ENCODE measurements around the gene MARVELD3. TPM values are rescaled to one million over a fixed set of nuclear protein-coding genes. Genes with fewer than 3 reads are reported as not detected.

Gene MARVELD3
- total and polyA plus RNA-seq, 2 experiments from 2014 or later = 37.7 to 52.7 TPM

Small RNAs within 50 kb of the gene (small RNA-seq; reads per million reads assigned to genes)
- gene RNU6-208P = not detected

Other genes starting within 250 kb of the MARVELD3 start
- gene TLE7, start 184.1 kb upstream of the MARVELD3 start, total RNA-seq = not detected in 2 replicates
- gene TLE7, start 184.1 kb upstream of the MARVELD3 start, polyA plus RNA-seq = not detected in 2 replicates
- 6.2 and 7.1 TPM in 2 replicates for gene ZNF23, start 163.9 kb upstream of the MARVELD3 start, total RNA-seq
- 5.3 and 6.9 TPM in 2 replicates for gene ZNF23, start 163.9 kb upstream of the MARVELD3 start, polyA plus RNA-seq
- 4.1 and 5.4 TPM in 2 replicates for gene ZNF19, start 136.9 kb upstream of the MARVELD3 start, total RNA-seq
- 2.8 and 3.7 TPM in 2 replicates for gene ZNF19, start 136.9 kb upstream of the MARVELD3 start, polyA plus RNA-seq
- 0.10 and 0.28 TPM in 2 replicates for gene CHST4, start 99.8 kb upstream of the MARVELD3 start, total RNA-seq
- gene CHST4, start 99.8 kb upstream of the MARVELD3 start, polyA plus RNA-seq = 0.06 TPM in 1 of 2 replicates, not detected in the other
- 3.9 and 4.2 TPM in 2 replicates for gene TAT, start 49.1 kb upstream of the MARVELD3 start, total RNA-seq
- gene TAT, start 49.1 kb upstream of the MARVELD3 start, polyA plus RNA-seq = 2.7 and 2.8 TPM in 2 replicates
- 15.0 and 17.5 TPM in 2 replicates for gene PHLPP2, start 98.5 kb downstream of the MARVELD3 start, total RNA-seq
- 4.5 and 7.4 TPM in 2 replicates for gene PHLPP2, start 98.5 kb downstream of the MARVELD3 start, polyA plus RNA-seq
- gene AP1G1, start 182.7 kb downstream of the MARVELD3 start, total RNA-seq = 85.5 and 96.2 TPM in 2 replicates
- gene AP1G1, start 182.7 kb downstream of the MARVELD3 start, polyA plus RNA-seq = 27.2 and 28.3 TPM in 2 replicates
- gene ATXN1L, start 219.8 kb downstream of the MARVELD3 start, total RNA-seq = 17.3 and 20.8 TPM in 2 replicates
- gene ATXN1L, start 219.8 kb downstream of the MARVELD3 start, polyA plus RNA-seq = 8.1 and 8.6 TPM in 2 replicates